DMS153 (cell line): ENCODE measurements around the gene FN1.
"Not testable (repeated sequence)": the region's sequence is repeated elsewhere in the genome, so short reads cannot be mapped to it uniquely, and the experiment has no call there.

ENCODE experiments used
- DNase-seq: peaks from one replicate; lab custom pipeline; 2025; lab: John Stamatoyannopoulos, UW

The FN1 gene

DNA sequence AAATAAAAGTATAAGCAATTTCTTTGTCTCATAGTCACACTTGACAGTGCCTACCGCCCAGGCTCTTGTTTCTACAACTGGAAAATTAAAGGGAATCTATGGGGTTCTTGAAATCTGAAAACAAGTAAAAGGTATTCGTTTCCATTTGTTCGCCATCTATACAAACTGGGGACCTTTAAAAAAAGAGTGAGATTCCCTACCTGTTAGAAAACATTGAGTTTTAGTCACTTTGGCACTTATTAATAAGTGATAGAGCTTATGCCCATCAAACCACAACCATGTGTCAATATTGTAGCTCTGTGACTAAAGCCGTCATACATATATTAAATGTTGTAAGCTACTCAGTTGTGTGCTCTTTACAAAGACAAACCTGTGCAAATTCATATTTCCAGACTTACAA lies 13.2 kb downstream of the FN1 start:
- DNase-seq = no peak

DNA sequence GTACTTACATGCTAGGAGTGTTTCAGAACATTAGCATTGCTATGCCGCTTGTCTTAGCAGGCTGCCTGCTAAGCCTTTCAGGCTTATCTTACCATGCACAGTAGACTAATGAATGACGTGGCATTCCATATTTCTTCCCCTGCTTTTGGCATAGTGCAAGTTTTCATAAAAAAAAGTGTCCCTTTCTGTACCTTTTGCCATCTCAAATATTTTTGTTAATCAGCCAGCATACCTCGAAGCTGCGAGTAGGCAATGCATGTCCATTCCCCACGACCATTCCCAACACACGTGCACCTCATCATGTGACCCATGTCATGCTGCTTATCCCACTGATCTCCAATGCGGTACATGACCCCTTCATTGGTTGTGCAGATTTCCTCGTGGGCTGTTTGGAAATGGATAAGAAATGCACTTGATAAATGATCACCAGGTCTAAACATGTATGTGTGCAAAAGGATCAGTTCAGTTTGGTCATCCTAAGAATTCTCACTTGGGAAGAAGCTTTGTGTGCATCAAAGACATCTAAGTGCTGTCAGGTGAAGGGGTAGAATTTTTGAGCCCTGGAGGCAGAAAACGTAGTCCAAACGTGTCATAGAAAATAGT lies 13.9 kb downstream of the FN1 start:
- DNase-seq = no peak

DNA sequence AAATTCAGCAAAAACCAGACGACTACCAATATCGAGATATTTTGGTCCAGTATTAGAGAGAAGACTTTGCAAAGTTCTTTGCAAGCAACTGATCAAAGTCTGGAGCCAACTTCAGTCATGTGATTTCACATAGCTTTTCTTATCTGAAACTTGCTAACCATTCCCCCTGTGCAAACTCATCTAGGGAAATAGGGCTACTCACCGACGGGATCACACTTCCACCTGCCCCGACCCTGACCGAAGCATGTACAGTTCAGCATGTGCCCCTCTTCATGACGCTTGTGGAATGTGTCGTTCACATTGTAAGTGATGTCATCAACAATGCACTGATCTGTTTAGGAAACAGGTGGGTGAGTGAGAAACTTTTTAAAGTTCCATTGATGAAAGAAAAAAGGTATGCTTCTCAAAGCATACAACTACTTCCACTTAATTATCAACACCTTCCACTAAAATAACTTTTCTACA lies 15.4 kb downstream of the FN1 start:
- no peak for DNase-seq

DNA sequence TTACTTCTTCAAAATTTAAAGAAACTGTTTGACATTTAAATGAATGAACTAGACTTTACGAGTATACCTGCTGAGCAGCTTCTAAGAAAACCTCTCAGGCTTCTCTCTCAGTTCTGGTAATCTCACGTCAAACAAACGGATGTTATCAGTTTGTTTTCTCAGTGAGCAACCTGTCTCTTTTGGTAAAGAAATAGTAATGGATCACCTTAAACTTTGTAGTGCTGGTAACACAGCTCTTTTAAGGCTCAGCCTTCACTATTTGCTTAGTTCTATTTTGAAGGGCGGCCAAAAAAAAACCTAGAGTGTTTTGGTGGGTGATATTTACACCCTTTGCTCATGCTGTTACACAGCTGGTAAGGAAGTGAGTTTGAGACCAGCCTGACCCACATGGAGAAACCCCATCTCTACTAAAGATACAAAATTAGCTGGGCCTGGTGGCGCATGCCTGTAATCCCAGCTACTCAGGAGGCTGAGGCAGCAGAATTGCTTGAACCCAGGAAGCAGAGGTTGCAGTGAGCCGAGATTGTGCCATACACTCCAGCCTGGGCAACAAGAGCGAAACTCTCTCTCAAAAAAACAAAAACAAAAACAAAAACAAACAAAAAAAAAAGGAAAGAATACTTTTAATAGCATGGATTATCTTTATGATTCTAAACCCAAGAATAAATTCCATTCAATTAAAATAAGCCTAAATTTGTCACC lies 15.9 kb downstream of the FN1 start:
- no peak for DNase-seq

DNA sequence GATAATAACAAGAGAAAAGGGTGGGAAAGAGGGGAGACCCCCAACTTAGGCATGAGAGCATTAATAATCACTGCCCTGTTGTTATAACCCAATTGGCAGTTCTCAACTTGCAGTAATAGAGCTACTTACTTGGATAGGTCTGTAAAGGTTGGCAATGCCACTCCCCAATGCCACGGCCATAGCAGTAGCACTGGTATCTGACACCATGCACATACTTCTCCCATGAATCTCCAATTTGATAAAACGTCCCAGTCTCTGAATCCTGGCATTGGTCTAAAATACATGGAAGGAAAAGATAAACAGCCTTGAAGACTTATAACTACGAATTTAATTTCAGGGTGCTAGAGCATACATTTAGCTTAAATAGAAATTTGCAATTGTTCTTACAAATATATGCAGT lies 16.8 kb downstream of the FN1 start:
- DNase-seq = no peak

DNA sequence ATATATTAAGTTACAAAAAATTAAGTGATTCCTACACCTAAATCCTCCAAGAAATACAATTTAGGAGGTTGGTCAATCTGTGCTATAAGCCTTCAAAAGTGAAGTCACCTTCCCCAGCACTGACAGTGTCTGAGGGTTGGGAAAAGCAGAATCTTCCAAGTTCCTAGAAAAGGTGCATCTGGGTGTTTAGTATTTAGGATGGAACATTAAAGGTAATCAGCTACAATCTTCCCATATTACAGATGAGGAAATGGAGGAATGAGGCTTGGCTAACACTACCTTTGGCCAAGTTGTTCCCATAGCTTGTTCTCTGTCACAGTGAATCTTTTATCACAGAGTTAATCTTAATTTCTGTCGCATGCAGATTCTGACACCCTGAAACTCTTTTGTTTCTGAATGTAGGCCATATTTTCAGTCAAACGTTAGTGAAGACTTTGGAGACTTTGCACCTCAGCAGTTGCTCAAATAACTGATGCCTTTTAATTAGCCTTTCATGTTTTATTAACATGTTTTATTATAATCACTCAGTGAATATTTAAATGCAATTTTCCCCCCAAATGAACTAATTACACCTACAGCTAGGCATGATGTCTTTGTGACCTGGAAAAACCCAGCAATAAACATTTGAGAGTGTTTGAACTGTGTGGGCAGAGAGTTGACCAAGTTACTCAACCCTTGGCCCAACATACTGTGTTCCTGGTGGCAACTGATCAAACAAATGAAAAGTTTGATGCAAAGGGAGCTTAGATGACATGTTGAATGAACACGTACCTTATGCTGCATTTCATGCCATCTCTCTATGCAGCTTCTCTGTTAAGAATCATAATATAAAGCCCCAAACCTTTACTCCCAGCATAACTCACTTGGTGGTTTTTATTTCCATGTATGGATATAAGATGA lies 17.6 kb downstream of the FN1 start:
- no peak for DNase-seq

DNA sequence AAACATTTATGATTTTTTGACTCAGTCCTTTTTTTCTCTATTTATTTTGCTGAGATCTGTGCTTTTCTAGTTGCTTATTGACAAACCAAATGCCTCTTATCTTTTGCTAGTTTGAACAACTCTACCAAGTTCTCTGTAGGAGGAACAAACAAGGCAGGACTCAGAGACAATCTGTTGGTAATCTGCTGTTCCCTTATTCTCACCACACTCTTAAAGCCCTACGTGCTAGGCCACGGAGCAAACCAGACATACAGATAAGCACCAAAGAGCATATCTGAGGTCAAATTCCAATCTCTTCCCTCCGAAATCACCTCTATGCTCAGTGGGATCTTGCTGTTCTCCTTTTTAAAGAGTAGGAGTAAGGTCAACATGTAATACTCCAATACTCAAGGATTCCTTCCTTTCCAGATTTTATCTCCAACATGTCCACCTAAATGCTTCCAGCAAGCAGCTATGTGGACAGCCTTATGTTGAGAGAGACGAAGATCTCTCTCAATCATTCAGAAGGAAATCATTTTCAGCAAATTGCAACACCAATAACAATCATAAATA lies 18.4 kb downstream of the FN1 start:
- DNase-seq = no peak

DNA sequence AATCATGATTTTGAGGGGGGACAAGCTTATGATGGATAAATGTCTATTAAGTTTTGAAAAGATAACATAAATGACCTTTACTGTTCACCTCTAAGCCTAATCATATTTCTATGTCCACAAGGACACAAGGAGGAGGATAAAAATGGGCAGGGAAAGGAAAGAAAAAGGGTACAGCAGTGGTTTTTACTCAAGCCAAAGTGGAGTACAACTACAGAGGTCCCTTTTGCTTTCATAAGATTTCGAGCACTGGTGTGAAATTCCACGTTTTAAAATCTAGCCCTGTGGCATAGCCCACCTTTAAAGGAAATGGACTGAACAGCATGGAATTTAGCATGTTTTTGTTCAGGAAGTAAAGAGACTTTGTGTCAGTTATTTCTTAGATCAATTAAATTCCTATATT lies 19.2 kb downstream of the FN1 start:
- DNase-seq = no peak

DNA sequence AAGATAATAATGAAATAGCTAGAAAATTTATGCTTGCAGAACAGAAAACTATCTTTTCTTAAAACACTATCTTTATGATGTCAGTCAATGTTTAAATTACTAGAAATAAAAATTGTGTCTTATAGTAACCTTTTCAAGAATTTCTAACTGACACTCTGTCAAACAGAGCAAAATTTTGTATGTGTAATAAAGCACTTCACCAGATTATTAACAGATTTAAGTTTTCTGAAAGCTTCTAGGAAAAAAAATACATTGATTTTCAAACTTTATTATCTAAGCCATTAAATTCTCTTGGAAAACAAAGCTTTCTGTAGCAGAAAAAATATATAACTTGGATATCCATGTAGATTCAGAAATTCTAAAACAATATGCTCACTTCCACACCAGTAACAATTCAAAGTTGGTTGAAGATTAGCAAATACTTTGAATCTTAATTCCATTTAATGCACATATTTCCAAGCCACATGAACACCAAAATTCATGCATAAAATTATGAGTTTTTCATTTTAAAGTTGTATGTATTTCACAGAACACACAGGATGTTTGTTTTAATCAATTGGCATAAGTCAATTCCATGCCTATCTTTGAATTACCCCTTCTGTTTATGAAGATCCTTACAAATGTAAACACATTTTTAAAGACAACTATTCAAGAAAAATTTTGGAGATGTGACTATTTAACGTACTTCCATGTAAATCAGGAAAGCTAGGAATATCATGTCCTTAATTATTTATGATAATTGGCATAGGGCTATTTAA lies 19.9 kb downstream of the FN1 start:
- no peak for DNase-seq

DNA sequence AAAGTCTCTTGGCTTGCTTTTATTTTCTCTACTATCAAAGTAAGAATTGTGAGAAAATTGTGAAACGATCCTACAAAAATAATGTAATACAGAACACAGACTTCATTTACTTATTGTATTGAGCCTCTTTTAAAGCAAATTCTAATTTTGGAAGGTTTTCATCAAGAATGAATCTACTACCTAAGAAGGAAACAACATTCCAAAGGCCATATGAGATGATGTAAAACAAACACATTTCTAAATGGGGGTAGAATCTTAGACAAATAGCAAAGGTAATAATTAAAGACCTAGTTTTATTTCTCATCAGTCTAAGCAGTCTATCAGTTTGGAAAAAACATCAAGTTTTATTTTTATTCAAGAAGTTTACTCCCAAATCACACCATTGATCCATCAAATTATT lies 20.6 kb downstream of the FN1 start:
- no peak for DNase-seq

DNA sequence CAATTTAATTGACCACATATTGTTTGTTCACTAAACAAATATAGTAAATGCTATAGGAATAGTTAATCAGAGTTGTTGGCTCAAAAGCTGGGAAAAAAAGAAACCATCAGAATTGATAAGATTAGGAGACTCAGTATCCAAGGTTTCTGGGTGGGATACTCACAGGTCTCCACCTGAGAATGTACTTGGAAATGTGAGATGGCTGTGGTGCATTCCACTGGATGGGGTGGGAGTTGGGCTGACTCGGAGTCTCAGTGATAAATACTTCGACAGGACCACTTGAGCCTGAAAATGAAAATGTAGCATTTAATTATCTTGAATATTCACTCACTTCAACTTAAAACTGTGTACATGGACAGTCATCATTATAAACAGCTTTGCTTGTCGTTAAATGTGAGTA lies 21.2 kb downstream of the FN1 start:
- no peak for DNase-seq

DNA sequence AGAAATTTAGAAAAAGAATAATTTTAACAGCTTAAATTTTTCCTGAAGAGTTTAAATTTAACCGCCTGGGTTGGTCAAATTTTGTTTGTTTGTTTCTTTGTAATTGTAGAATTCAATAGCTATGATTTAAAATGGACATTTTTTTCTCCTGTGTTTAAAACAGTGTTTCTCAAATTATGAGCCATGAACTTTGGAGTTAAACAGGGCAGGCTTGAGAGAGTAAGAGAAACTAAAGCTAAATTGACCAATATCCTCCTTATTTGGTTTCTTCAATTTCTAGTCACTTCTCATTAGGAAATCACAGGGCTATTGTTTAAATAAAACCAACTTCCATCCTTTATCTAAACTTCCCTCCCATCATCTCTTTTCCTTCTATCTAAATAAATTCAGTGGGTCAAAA lies 21.9 kb downstream of the FN1 start:
- DNase-seq = no peak

DNA sequence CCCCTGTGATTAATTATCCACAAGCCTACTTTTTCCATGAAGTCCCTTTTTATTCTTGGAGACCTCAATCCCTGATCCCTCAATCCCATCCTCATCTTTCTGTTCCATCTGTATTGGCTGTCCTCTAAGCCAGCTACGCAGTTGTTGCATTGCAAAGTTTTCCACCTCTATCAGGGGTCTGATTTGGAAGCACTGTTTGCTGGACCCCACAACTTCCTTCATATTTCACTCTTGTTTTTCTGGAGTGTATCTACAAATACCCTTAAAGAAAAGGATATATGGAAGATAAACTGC lies 22.4 kb downstream of the FN1 start:
- no peak for DNase-seq

DNA sequence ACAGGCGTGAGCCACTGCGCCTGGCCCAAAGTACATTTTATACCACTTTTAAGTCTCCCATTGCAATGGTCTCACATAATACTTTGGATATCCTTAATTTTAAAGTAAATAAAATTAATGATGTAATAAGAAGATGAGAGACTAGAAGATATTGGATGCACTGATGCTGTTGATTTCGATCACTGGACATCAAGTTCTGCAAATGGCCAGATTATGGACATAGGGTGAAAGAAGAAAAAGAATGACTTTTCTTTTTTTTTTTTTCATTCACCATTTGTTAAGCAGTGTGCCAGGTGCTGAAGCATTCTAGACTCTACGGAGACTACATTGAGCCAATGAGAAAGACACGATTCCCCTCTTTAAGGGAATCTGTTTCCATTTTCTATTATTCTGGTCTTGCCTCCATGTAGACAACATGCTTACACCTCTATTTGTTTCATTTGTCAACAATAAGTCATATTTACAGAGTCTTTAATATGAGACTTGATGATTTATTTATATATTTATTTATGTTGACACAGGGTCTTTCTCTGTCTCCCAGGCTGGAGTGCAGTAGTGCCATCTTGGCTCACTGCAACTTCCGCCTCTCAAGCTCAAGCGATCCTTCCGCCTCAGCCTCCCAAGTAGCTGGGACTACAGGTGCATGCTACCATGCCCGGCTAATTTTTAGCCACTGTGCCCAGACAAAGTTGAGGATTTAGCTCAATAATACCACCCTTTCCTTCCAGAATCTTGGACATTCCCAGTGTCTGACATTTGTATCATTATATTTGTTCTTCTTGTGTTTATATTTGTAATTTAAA lies 23.7 kb downstream of the FN1 start:
- no peak for DNase-seq

DNA sequence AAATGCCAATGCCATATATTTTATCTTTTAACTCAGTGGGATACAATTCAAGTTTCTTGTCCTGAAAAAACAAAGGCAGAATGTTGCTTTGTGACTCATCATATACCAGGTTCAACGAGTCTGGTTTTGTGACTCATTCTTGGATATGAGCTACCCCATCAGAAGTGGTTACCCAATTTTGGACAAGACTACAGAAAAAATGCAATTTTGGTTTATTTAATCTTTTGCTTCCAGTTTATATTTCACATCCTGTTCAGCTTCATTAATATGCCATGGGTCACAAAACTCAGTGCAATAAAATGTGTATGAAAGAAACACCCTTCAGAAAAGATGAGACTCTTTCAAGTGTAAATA lies 25.0 kb downstream of the FN1 start:
- no peak for DNase-seq

DNA sequence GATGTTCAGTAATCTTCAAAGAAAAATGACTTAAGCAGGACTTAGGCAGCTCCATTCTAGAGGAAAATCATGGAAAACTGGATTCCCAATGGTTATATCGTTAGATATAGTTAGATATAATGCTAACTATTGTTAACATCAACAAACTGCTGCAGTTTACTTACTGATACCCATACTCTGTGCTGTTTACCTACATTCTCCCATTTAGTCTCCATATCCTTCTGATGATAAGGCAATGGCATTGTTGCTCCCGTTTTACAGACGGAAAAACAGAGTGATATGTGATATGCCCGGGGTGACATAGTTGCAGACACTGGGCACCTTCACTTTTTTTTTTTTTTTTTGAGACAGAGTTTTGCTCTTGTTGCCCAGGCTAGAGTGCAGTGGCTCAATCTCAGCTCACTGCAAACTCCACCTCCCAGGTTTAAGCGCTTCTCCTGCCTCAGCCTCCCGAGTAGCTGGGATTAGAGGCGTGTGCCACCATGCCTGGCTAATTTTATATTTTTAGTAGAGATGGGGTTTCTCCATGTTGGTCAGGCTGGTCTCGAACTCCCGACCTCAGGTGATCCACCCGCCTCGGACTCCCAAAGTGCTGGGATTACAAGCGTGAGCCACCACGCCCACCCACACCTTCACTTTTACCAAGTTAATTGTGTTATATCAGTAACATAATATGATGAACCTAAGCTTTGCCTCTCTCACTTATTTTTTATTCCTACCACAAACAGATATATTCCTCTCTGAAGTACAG lies 25.5 kb downstream of the FN1 start:
- DNase-seq = not testable (repeated sequence)

DNA sequence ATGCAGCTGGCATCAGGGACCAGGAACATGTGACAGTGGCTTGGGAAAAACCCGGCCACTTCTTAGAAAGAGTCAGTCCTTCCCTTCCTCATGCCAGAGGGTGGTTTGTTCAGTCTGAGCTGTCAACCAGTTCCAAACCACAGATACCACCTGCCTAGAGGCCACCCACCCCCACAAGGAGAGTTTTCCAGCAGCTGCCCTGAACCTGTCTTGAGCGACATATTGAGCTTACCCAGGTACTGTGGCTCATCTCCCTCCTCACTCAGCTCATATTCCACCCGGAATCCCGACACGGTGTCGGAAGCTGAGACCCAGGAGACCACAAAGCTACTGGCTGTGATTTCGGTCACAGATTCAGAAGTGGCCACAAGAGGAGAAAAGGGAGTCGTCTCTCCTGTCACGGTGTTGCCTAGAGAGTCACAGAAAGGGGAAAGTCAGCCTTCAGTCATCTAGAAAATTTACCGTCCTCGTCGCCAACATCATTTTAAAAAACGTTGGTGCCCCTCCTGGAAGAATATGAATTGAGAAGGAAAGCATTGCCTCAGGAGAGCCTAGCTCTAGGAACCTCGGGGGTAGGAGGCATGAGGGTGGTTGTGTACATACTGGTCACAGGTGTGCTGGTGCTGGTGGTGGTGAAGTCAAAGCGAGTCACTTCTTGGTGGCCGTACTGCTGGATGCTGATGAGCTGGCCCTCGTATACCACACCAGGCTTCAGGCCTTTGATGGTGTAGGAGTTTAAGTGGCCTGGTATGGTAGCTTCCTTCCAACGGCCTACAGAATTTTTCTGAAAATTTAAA lies 26.3 kb downstream of the FN1 start:
- no peak for DNase-seq

DNA sequence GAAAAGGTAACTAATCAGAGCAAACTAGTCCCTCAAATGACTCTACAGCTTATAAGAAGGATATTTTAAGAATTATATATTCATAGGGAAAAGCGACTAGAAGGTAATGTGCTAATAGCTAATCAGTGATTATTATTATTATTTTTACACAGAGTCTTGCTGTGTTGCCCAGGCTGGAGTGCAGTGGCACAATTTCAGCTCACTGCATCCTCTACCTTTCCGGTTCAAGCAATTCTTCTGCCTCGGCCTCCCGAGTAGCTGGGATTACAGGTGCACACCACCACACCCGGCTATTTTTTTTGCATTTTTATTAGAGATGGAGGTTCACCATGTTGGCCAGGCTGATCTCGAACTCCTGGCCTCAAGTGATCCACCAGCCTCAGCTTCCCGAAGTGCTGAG lies 27.4 kb downstream of the FN1 start:
- not testable (repeated sequence) for DNase-seq

DNA sequence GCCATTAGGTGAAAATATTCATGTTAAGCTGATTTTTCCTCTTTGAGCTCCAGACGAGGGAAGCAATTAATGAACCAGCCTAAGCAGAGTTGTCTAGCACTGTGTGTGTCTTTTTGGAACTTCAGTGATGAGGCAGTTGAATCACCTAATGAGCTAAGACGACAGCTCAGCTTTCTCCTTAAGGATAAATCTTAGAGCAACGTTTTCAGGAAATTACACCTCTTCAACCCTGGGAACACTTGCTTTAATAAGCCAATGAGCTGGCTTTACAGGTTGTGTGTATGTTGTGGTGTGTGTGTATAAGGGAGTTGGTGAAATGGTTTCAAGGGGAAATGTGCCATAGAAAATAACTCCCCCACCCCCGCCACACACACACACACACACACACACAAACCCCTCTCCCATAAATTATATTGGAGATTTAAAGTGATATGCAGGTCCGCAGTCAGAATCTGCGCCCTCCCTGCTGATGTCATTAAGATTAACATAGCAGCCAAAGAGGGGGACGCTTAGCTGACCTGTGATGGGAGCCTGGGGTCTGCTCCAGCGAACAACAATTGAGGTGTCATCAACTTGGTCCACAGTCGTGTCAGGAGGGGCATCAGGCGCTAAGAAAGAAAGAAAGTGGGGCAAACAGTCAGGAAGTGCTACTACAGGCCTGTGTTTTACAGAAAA lies 28.1 kb downstream of the FN1 start:
- no peak for DNase-seq
